ENCODE data around the gene OLFM2.
A peak's percentile ranks its signal among the peaks of the same experiment; 100 is the strongest.
"Not testable (repeated sequence)": the region's sequence is repeated elsewhere in the genome, so short reads cannot be mapped to it uniquely, and the experiment has no call there.

The OLFM2 gene

DNA sequence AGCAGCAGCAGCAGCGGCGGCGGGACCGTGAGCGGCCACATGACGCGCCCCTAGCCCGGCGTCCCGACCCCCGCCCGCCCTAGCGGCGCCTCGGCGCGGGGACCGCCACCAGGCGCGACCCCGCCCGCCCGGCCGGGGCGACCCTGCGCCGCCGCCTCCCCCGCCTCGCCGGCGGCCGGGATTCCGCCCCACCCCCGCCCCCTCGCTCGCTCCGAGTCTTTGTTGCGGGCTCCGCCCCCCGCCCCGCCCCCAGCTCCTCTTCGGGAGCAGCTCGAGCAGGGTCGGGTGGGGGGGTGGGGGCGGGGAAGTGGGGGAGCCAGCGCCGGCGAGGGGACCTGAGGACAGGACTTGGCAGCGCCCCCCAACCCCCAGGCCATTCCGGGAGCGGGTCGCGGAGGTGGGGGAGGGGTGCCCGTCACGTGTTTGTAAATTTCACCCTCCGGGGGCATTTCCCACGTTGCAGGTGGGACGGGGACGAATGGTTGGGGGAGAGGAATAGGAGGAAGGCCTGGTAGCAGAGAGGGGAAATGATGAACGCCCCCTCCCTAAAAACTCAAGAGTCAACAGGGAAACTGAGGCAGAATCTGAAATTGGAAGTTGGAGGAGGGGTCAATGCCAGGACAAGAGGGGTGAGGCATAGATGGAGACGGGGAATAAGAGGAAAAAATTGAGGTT lies at the start of gene OLFM2:
Gene OLFM2 (minus strand): TSS at position 190 of the 675 bp plus-strand sequence. CDS start 149 bp downstream, at position 41.
- DNase-seq (ENCODE audit: low spot score) = no peak

DNA sequence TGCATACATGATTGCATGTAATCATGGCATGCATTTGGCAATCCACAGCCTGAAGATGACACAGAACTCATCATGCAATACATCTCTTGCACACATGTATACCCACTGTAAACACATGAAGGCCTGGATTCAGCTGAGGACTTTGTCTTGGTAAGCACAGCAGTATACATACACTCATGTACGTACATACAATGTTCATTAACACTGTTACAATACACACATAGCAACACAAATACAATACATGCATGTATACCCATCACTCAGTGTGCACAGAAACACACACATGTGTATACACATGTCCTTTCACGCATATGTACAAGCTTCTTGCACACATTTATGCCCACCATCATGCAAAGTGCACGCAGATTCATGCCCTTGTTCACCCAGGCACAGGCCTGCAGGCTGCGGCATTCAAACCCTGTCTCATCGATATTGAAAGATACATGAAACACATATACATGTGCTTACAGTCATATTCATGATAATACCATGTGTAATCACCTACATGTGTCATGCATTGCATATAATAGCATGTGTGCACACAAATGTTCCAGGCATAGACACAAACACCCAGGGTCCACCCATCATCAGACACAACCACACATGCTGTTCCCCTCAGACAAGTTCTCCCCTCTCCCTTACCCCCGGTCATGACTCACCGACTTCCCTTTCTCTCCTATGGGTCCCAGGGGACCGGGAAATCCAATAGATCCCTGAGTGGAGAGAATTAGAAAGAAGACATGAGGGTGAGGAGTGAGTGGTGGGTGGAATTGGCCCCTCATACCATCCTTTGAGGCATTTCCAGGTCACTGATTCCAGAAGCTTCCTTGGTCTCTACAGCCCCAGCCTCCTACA lies 45.3 kb upstream of the OLFM2 start:
- no peak for DNase-seq (ENCODE audit: low spot score)

DNA sequence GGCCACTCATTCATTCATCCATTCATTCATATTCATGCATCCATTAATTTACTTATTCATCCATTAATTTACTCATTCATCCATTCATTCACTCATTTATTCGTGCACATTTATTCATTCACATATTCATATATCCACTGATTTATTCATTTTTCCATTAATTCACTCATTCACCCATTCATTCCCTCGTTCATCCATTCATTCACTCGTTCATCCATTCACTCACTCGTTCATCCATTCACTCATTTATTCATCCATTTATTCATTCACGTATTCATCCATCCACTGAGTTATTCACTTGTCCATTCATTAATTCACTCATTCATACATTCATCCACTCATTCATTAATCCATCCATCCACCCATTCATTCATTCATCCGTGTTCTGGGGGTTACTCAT lies 35.8 kb upstream of the OLFM2 start:
- no peak for DNase-seq (ENCODE audit: low spot score)

DNA sequence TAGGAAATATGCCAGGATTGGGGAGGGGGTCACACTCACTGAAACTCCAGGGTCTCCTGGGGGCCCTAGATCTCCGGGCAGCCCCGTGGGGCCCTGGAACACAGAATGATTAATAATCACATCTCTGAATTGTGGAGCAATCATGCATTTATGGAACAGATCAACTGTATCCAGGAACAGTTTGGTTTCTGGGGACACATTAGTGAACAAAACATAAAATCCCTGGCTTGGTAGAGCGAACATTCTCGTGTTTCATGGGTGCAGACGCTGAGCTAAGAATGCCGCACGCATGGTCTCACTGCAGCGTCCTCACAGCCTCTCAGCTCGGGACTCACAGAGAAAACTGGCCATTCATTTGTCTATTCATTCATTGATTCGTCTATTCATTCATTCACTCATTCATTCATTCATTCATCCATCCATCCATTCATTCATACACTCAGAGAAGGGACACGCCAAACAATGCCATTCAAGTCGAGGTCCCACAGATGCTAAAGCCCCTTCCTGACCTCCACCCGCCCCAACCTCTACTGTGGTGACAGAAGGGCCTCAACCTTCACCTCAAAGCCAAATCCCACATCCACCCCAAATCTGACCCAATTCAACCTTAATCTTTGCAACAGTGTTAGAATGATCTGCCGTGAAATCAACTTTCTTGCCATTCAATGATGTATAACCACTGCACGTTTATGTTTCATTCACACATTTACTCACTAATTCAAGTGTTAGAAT lies 35.0 kb upstream of the OLFM2 start:
- DNase-seq (ENCODE audit: low spot score) = no peak

DNA sequence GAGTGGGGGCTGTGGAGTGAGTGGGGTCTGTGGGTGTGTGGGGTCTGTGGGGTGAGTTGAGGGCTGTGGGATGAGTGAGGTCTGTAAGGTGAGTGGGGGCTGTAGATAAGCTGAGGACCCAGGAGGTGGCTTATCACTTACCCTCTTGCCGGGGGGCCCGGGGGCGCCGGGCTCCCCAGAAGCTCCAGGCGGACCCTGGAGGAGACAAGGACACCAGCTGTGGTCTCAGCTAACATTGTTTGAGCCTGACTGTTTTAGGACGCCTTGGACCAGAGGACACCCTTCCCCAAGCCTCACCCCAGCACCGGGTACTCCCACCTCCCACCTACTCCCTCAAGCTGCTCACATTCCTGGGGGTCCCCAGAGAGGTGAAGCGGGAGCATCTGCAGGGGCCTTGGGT lies 34.2 kb upstream of the OLFM2 start:
- no peak for DNase-seq (ENCODE audit: low spot score)

DNA sequence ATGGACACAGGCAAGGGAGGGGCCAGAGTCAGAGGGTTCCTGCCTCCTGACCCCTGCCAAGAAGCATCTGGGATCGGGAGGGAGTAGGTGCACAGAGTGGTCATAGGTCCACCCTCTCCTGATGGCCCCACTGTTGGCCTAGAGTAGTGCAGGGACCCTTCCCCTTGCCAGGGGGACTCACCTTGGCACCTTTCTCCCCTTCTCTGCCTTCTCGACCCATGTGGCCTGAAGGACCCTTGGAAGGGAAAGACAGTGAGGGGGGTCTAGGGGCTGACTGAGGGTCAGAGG lies 33.3 kb upstream of the OLFM2 start:
- no peak for DNase-seq (ENCODE audit: low spot score)

DNA sequence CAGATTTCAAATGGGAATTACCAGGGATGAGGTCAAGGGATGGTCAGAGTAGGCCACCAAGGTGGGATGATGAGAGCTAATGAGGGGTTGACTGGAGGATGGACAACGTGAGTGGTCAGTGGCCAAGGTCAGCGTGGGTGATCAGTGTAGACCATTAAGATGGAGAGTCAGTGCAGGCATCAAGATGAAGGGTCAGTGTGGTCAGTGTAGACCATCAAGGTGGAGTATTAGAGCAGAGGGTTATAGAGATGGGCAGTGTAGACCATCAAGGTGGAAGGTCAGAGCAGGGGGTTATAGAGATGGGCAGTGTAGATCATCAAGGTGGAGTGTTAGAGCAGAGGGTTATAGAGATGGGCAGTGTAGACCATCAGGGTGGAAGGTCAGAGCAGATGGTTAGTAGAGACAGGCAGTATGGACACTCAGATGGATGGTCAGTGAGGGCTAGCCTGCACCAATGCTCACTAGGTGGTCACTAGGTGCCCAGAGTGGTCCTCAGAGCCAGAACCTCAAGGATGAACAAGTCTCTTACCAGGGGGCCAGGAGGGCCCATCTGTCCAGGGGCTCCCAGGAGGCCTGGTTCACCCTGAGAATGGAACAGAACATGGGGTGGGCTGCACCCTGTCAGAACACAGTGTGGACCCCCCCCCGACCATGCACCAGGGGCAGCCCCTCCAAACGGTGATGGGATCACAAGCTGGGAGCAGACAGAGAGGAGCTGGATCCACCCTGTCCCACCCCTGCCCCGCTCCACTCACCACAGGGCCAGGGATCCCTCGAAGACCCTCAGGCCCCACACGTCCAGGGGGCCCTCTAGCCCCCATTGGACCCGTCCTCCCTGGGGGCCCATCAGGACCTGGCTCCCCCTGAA lies 32.7 kb upstream of the OLFM2 start:
- DNase-seq (ENCODE audit: low spot score) = no peak

DNA sequence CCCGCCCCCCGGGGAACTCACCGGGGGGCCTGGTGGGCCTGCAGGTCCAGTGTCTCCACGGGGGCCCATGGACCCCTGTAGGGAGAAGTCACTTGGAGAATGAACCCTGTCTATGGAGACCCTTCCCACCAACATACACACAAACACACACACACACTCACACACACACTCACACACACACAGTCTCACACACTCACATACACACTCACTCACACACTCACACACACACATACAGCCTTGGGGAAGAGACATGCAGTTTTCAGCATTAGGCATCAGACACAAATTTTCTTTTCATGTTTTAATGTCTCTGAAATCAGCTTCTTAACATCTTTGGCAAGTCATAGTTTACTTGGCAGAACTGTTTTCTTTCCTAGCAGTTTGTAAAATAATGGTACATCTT lies 31.0 kb upstream of the OLFM2 start:
- no peak for DNase-seq (ENCODE audit: low spot score)

DNA sequence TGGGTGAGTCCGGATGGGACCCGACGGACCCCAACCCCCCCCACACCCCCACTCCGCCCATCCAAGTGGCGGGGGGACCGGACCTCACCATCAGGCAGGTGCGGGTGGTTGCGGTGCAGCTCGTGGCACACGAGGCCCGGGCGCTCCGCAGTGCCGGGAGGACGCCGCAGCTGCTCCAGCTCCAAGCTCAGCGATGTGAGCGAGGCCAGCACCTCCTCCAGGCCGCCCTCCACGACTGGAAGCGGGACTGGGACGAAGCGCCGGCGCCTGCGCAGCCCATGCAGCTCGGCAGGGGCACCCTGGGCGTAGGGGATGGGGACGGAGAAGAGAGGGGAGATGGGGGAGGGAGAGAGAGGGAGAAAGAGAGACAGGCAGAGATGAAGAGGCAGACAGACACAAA lies 30.1 kb upstream of the OLFM2 start:
- DNase-seq (ENCODE audit: low spot score) = no peak

DNA sequence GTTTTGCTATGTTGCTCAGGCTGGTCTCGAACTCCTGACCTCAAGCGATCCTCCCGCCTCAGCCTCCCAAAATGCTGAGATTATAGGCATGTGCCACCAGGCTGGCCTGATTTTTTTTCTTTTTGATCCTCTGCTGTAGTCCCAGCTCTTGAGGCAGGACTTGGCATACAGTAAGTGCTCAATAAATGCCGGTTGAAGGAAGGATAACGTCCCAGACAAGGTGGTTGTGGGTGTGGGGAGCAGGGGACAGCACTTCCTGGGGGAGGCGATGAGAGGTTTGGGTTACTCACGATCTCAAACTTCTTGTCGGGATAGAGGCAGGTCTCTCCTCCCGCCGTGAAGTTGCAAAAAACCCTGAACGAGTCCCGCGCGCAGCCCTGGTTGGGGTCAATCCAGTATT lies 29.7 kb upstream of the OLFM2 start:
- DNase-seq (ENCODE audit: low spot score) = no peak

DNA sequence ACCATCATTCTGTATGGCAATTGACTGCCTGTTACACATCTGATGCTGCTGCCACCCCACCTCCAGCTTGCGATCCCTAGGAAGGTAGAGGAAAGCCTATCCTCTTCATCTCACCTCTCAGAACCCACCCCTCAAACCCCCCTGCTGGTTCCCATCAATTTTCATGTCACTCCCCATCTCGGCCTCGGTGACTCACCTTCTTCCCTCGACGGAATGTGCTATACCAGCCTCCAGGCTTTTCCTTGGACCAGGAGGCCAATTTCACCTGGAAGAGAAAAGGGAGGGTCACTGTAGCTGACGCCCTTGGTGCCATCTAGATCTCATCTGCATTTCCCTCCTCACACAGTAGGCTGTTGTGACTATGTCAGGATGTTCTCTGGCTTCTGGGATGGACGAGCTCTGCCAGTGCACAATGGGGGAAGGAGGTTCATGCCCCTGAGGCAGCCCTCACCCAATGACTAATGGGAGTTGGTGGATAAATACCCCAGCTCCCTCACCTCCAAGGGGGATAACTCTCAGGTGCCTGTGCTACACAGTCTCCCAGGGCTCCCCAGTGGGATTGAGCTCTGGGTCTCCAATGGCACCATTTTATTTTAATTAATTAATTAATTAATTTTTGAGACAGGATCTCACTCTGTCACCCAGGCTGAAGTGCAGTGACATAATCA lies 26.4 kb upstream of the OLFM2 start:
- no peak for DNase-seq (ENCODE audit: low spot score)

DNA sequence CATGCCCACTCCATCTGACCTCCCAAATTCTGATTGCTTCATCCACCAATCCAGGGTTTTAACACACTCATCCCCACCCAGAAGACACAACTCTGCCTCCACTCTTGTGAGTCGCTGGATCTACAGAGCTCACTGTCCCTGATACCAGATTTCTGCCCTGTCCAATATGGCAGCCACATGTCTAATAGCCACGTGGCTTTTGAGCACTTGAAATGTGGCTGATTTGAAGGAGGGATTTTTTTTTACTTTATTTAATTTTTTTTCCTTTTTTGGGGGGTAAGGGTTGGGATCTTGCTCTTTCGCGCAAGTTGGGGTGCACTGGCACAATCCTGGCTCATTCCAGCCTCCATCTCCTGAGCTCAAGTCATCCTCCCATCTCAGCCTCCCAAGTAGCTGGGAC lies 24.8 kb upstream of the OLFM2 start:
- DNase-seq (ENCODE audit: low spot score) = no peak

DNA sequence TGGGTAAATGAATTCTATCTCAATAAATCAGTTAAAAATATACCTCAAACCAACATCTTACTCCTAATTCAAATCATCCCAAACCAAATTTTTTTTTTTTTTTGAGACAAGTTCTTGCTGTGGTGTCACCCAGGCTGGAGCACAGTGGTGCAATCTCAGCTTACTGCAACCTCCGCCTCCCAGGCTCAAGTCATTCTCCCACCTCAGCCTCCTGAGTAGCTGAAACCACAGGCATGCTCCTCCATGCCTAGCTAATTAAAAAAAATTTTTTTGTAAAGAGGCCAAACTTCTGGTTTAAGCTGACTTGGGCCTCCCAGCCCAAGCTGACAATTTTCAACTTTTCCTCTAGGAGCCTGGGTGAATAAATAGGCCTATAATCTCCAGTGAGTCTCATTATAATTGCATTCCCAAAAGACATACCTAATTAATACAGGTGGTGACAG lies 22.1 kb upstream of the OLFM2 start:
- DNase-seq (ENCODE audit: low spot score) = no peak

DNA sequence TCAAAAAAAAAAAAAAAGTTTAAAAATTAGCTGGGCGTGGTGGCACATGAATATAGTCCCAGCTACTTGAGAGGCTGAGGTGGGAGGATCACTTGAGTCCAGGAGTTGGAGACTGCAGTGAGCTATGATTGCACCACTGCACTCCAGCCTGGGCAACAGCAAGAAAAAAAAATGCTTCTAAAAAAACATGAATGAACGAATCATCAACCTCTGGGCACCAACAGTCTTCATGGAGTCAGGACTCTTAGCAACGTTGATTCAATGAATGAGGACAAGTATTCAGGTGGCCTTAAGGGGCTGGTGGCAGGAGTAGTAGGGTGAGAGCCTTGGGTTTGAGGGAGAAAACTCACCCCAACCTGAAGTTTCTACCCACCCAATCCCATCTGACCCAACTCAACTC lies 20.6 kb upstream of the OLFM2 start:
- DNase-seq (ENCODE audit: low spot score) = no peak

DNA sequence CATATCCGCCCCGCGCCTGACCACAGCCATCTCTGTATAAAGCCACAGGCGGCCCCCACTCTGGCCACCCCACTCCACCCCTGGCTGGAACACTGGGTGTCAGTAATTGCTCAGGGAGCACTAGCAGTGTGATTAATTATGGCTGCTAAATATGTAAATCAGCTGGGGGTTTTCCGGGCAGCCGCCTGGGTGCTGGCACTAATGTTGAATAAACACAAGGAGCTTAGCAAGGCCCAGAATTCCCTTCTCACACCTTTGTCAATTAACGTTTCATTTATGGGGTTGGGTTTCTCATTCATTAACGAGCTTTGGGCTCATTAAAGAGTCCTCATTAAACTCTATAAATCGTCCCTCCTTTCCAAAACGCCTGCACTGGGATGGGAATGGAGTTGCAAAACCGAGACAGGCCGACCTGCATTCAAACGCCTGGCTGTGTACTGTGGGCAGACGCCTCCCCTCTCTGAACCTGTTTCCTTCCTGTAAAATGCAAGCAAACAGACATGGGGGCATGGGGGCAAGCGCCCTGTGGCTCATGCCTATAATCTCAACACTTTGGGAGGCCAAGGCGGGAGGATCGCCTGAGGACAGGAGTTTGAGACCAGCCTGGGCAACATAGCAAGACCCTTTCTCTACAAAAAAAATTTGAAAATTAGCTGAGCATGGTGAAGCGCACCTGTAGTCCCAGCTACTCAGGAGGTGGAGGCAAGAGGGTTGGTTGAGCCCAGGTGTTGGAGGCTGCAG lies 17.7 kb upstream of the OLFM2 start:
- DNase-seq (ENCODE audit: low spot score) = peak; percentile 38

DNA sequence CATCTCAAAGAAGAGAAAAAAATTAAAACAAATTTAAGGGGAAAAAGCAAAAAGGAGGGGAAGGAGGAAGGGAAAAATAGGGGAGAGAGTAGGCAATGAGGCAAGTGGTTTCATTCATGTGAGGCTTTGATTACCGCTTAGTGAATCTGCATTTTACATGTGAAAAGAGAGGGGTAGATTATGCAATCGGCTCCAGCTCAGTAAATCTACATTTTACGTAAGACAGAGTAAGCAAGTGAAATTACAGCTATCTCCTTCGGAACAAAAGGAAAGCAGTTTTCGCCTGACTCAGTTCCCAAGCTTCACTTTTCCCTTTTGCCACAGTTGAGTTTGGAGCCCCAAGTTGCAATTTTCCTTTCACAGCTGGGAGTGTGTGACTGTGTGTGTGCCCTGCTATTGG lies 16.0 kb upstream of the OLFM2 start:
- DNase-seq (ENCODE audit: low spot score) = no peak

DNA sequence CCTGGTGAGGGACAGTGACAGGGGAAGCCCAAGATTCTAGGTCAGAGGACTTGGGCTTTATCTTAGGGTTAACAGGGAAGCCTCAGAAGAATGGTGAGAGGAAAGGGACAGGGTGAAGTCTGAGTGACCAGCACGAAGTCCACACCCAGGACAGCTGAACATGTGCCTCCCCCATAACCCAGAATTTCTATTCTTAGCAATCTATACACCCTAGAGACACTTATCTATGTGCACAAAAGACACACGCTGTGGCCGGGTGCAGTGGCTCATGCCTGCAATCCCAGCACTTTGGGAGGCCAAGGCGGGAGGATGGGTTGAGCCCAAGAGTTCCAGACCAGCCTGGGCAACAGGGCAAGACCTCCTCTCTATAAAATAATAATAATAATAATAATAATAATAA lies 11.1 kb upstream of the OLFM2 start:
- no peak for DNase-seq (ENCODE audit: low spot score)

DNA sequence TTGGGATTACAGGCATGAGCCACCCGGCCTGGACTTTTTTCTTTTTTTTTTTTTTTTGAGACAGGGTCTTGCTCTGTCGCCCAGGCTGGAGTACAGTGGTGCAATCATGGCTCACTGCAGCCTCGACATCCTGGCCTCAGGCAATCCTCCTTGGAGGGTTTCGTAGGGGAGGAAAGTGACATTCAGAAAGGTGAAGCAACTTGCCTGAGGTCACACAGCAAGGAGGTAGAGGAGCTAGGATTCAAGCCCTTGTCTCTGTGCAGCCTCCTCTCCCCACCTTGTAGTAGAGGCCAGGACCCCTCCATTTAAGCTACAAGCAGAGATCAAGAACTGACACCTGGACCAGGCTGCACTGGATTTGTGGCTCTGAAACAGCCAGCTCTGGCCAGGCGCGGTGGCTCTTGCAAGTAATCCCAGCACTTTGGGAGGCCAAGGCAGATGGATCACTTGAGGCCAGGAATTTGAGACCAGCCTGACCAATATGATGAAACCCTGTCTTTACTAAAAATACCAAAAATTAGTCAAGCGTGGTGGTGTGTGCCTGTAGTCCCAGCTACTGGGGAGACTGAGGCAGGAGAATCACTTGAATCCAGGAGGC lies 10.3 kb upstream of the OLFM2 start:
- DNase-seq (ENCODE audit: low spot score) = not testable (repeated sequence)

DNA sequence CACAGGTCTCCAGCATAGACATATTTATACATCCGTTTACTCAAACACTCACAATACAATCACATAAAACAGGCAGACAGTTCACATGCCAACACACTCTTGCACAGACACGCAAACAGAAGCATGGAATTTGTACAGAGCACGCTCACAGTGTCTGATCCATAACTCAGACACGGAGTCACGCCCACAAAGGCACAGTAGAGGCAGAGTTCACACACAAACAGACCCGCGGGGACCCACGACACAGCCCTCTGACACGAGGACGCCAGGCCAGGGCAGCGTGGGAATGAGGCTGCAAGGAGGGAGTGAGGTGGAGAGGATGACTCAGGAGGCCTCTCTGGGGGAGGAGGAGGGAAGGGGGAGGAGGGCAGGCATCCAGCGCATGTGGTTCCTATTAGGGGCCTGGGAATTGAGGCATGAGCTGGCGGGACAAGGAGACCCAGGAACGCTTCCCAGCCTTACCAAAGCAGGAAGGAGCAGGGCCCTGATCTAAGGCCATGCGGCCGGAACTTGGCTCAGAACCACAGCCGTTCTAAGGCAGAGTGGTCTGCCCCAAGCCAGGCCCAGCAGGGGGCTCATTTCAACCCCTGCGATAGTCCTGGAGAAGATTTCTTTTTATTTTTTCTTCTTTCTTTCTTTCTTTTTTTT lies 9.1 kb upstream of the OLFM2 start:
- peak; percentile 64 for DNase-seq (ENCODE audit: low spot score)

DNA sequence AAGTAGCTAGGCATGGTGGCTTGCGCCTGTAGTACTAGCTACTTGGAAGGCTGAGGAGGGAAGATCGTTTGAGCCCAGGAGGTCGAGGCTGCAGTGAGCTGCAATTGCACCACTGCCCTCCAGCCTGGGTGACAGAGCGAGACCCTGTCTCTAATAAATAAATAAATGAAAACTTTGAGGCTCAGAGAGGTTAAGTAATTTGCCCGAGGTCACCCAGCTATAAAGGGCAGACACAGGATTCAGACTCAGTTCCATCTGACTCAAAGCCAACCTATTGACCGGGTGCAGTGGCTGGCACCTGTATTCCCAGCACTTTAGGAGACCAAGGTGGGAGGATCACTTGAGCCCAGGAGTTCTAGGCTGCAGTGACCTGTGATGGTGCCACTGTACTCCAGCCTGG lies 7.4 kb upstream of the OLFM2 start:
- DNase-seq (ENCODE audit: low spot score) = no peak

All from globus pallidus (tissue), 1 donor.